Osteoblast (primary cell): ENCODE results near the gene LRRC37A. TPM values are rescaled to one million over a fixed set of nuclear protein-coding genes. Genes with fewer than 3 reads are reported as not detected.
"Not testable (repeated sequence)": the region's sequence is repeated elsewhere in the genome, so short reads cannot be mapped to it uniquely, and the experiment has no call there.

Source experiments
- DNase-seq: peaks from one replicate; pipeline ENCODE4 v3.0.0; 2011; ENCODE audit warnings: low spot score, mixed read lengths; ENCODE audit not compliant: insufficient read length; ENCODE audit errors: missing footprints
- H2AFZ ChIP-seq: 2 replicates; pipeline ENCODE4 v1.6.0; 2011; ENCODE audit warnings: mild to moderate bottlenecking, low read length
- H3K27ac ChIP-seq: 2 replicates; pipeline ENCODE4 v1.5.1; 2011; ENCODE audit warnings: mild to moderate bottlenecking, low read depth, low read length, moderate library complexity
- H3K27me3 ChIP-seq: 2 replicates; pipeline ENCODE4 v1.6.0; 2012; ENCODE audit warnings: mild to moderate bottlenecking, control low read depth, inconsistent platforms, low read length, moderate library complexity; ENCODE audit not compliant: insufficient read depth
- H3K36me3 ChIP-seq: 2 replicates; pipeline ENCODE4 v1.5.1; 2011; ENCODE audit warnings: mild to moderate bottlenecking, low read length, control low read depth, moderate library complexity; ENCODE audit not compliant: insufficient read depth
- H3K4me1 ChIP-seq: 2 replicates; pipeline ENCODE4 v1.5.1; 2011; ENCODE audit warnings: mild to moderate bottlenecking, low read length, control low read depth, moderate library complexity; ENCODE audit not compliant: insufficient read depth
- H3K4me2 ChIP-seq: 2 replicates; pipeline ENCODE4 v1.6.0; 2011; ENCODE audit warnings: mild to moderate bottlenecking, low read length; ENCODE audit not compliant: insufficient read depth
- H3K4me3 ChIP-seq: fragments of 200-600 bp; sonication (generic); 3 replicates; pipeline ENCODE4 v1.5.1; 2012; ENCODE audit warnings: mild to moderate bottlenecking, low read length, inconsistent platforms; ENCODE audit not compliant: insufficient read depth
- H3K79me2 ChIP-seq: 2 replicates; pipeline ENCODE4 v1.6.0; 2012; ENCODE audit warnings: mild to moderate bottlenecking, low read length, control low read depth, inconsistent platforms; ENCODE audit not compliant: insufficient read depth
- H3K9me3 ChIP-seq: 2 replicates; pipeline ENCODE4 v1.5.1; 2011; ENCODE audit warnings: low read depth, low read length, control low read depth
- H4K20me1 ChIP-seq: 2 replicates; pipeline ENCODE4 v1.6.0; 2012; ENCODE audit warnings: mild to moderate bottlenecking, low read length, control low read depth; ENCODE audit not compliant: insufficient read depth
- small RNA-seq: library from RNA; depleted of rRNA; stranded (forward); fragments of <200 nt; gene quantifications from one replicate; pipeline ENCODE3, GENCODE V24; 2012
- total RNA-seq: library from RNA; depleted of rRNA; stranded (reverse); fragments of >200 nt; gene quantifications from 2 replicates; pipeline ENCODE4 v1.2.3, GENCODE V29; 2012

The LRRC37A gene
- total RNA-seq, 1 donor: 6.2 TPM

DNA sequence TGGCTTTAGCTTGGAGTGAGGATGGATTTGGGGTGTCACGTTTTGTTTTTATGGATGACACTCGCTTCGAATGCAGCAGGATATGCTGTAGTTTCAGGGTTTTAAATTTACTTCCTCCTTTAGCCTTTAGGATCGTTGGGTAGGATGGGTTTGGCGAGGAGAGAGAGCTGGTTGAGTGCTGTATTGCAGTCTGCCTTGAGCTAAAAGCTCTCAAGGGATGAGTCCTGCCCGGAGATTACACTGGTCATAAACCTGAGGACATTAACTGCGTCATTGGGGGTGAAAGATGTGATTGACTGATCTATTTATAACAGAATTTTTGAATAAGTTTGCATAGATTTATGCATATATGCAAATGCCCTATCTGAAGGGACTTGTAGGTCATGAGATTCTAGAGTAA is 78.5 kb downstream of the LRRC37A start:
- H3K79me2 ChIP-seq, H3K36me3 ChIP-seq, H3K27ac ChIP-seq, H3K9me3 ChIP-seq, H3K4me1 ChIP-seq, H2AFZ ChIP-seq, H3K27me3 ChIP-seq, H4K20me1 ChIP-seq, DNase-seq, H3K4me3 ChIP-seq, H3K4me2 ChIP-seq: not testable (repeated sequence)

DNA sequence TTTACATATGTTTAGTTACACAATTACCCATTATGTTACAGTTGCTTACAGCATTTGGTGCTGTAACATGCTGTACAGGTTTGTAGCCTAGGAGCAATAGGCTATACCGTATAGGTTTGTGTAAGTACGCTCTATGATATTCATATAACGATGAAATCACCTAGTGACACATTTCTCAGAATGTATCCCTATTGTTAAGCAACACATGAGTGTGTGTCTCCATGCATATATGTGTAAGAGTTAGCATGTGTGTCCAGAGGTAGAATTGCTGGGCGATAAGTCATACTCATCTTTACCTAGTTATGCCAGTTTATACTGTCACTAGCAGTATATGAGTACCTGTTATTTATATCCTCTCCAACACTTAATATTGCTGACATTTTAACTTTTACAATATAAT is 88.2 kb downstream of the LRRC37A start:
- not testable (repeated sequence) for H3K27ac ChIP-seq, H3K79me2 ChIP-seq, H4K20me1 ChIP-seq, H3K4me3 ChIP-seq, H3K4me1 ChIP-seq, H3K36me3 ChIP-seq, H3K4me2 ChIP-seq, H3K27me3 ChIP-seq, DNase-seq, H3K9me3 ChIP-seq, H2AFZ ChIP-seq

DNA sequence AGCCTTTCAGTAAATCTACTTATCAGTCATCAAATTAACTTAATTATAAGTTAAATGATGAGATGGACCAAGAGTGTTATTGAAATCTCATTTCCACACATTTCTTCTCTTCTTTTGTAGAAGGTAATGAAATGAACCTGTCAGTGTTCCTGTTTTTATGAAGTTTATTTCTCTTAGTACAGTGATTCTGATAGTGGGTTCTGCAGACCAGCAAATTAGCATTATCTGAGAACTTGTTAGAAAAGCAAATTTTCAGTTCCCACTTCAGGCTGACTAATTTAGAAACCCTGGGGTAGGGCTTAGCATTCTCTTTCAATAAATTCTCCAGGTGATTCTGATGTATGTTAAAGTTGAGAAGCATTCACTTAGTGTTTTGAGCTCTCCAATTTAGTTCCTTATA is 90.6 kb downstream of the LRRC37A start:
- H3K4me3 ChIP-seq, H3K27me3 ChIP-seq, H3K4me1 ChIP-seq, H3K27ac ChIP-seq, H2AFZ ChIP-seq, H3K4me2 ChIP-seq, H3K79me2 ChIP-seq, H4K20me1 ChIP-seq, H3K9me3 ChIP-seq, DNase-seq, H3K36me3 ChIP-seq: not testable (repeated sequence)

Small RNAs within 50 kb of the gene (small RNA-seq; reads per million reads assigned to genes)
- not detected for gene RN7SL656P

Other genes starting within 250 kb of the LRRC37A start
- 79.9 and 151 TPM in 2 replicates for gene KANSL1, start 101.7 kb upstream of the LRRC37A start, total RNA-seq
- gene ARL17B, start 66.6 kb downstream of the LRRC37A start, total RNA-seq: 6.2 and 7.6 TPM in 2 replicates
- 9.4 and 12.3 TPM in 2 replicates for gene LRRC37A2, start 217.3 kb downstream of the LRRC37A start, total RNA-seq